ENCODE results near the gene TRPV5. TPM values are rescaled to one million over a fixed set of nuclear protein-coding genes. Genes with fewer than 3 reads are reported as not detected.

Gene TRPV5
- total and polyA plus RNA-seq, 2 donors (not counting 3 experiments of a cell fraction or from before 2014, with no cell fraction given) = not detected

- H3K9me3 ChIP-seq (replicated peaks; ENCODE audit: control insufficient read depth, insufficient read depth, low read length) = no peaks in the 10 kb centered on the region
- no peak overlapping the region for H2AFZ ChIP-seq (ENCODE audit: low read depth, low read length)
- H3K4me1 ChIP-seq (ENCODE audit: control insufficient read depth, extremely low read depth, insufficient read depth, low read length) = no peaks in the 10 kb centered on the region
- ChIA-PET CTCF (no interaction called here), POLR2A (no interaction called here)
- no peaks in the 10 kb centered on the region for H3K9me1 ChIP-seq (replicated peaks; ENCODE audit: control insufficient read depth, extremely low read depth, insufficient read depth, low read length)
- TF ChIP-seq CTCF (IDR thresholded peaks at IDR 0.05; ENCODE audit: extremely low read depth in 1 of 2, insufficient read depth in 1 of 2, low read depth in 1 of 2, low read length in 2 of 2) (no peak), POLR2AphosphoS5 (IDR thresholded peaks at IDR 0.05; ENCODE audit: insufficient read depth, low read depth, low read length) (no peak), POLR2A (IDR thresholded peaks at IDR 0.05; ENCODE audit: low read depth, low read length) (no peak), JUN (IDR thresholded peaks at IDR 0.05; ENCODE audit: borderline replicate concordance, insufficient read depth, insufficient read length, low read depth) (no peak), FOS (IDR thresholded peaks at IDR 0.05; ENCODE audit: borderline replicate concordance, insufficient read depth, low read length) (no peak), MAX (IDR thresholded peaks at IDR 0.05; ENCODE audit: insufficient read depth, insufficient read length) (no peak), EZH2 (IDR thresholded peaks at IDR 0.05; ENCODE audit: borderline replicate concordance, low read depth, low read length, severe bottlenecking) (no peak), GATA2 (IDR thresholded peaks at IDR 0.05; ENCODE audit: insufficient read depth, insufficient read length, low read depth, low read length) (no peak), MYC (IDR thresholded peaks at IDR 0.05; ENCODE audit: low read depth, low read length) (no peak)
- no peak overlapping the region for H3K4me3 ChIP-seq (replicated peaks in 1 of 3; ENCODE audit: insufficient read depth in 1 of 3, low read depth in 1 of 3, low read length in 3 of 3)
- H4K20me1 ChIP-seq (replicated peaks; ENCODE audit: control insufficient read depth, extremely low read depth, insufficient read depth, low read length) = no peaks in the 10 kb centered on the region
- H3K4me2 ChIP-seq (ENCODE audit: insufficient read depth, low read length) = no peak overlapping the region
- H3K27me3 ChIP-seq (ENCODE audit: control insufficient read depth in 2 of 2, insufficient read depth in 2 of 2, low read length in 2 of 2) = no peaks in the 10 kb centered on the region
- H3K9ac ChIP-seq (replicated peaks; ENCODE audit: extremely low read depth, insufficient read depth, low read length) = no peak overlapping the region
- FAIRE-seq = no peak
- intact Hi-C loops (cut with micrococcal nuclease) = no loop called here
- dilution Hi-C loops (cut with MboI; ENCODE audit: extremely low pct_ligation_motif_present, low sequenced_read_pairs) = no loop called here
- BruUV-seq (replicated peaks) = no TSS peak
- no peaks in the 10 kb centered on the region for H3K36me3 ChIP-seq (ENCODE audit: control insufficient read depth in 2 of 2, extremely low read depth in 1 of 2, insufficient read depth in 2 of 2, low read length in 2 of 2)
- DNase-seq (ENCODE audit: low read depth, low spot score) = no peak
- no peaks in the 10 kb centered on the region for H3K79me2 ChIP-seq (ENCODE audit: control insufficient read depth, insufficient read depth, low read length)
- no peak overlapping the region for H3K27ac ChIP-seq (ENCODE audit: insufficient read depth, low read depth, low read length)
Measured at GRCh38 chr7:142956951-142957623, 23.5 kb upstream of the TRPV5 start.
